A673 (cell line): ENCODE data around the gene FGF14. TPM values are rescaled to one million over a fixed set of nuclear protein-coding genes. Genes with fewer than 3 reads are reported as not detected.

Source experiments
- BruUV-seq: library from RNA; stranded (reverse); fragments of 400-500 nt; replicated peaks from 2 replicates; lab custom pipeline; 2021; lab: Mats Ljungman, UMichigan
- CTCF ChIA-PET: fragments of 300-600 bp; sonication (Branson Sonifier 250); formaldehyde crosslinking; loops from one replicate; lab custom pipeline; 2022; ENCODE audit warnings: antibody characterized with exemption; lab: Charles Lee
- POLR2A ChIA-PET: fragments of 300-600 bp; sonication (Branson Sonifier 250); formaldehyde crosslinking; loops from one replicate; lab custom pipeline; 2022; ENCODE audit warnings: antibody characterized with exemption; ENCODE audit not compliant: low non-redundant PET; lab: Charles Lee
- DNase-seq: peaks from one replicate; pipeline ENCODE4 v3.0.0-alpha.2; 2015; ENCODE audit warnings: low spot score
- H3K27ac ChIP-seq: fragments of 200-600 bp; sonication (generic); 2 replicates; pipeline ENCODE4 v1.5.1; 2016; ENCODE audit warnings: mixed run types, low read depth, mild to moderate bottlenecking, mixed read lengths, antibody characterized with exemption, low read length; ENCODE audit not compliant: poor library complexity, severe bottlenecking
- H3K27me3 ChIP-seq: fragments of 200-600 bp; sonication (generic); replicated peaks from 2 replicates; pipeline ENCODE4 v1.6.1; 2017; ENCODE audit warnings: mixed run types, low read depth, mild to moderate bottlenecking, mixed read lengths, antibody characterized with exemption, low read length; ENCODE audit not compliant: insufficient read depth, poor library complexity
- H3K36me3 ChIP-seq: fragments of 200-600 bp; sonication (generic); 2 replicates; pipeline ENCODE4 v1.6.1; 2016; ENCODE audit warnings: mixed run types, mild to moderate bottlenecking, mixed read lengths, antibody characterized with exemption, low read length; ENCODE audit not compliant: insufficient read depth, poor library complexity, severe bottlenecking
- H3K4me1 ChIP-seq: fragments of 200-600 bp; sonication (generic); 2 replicates; pipeline ENCODE4 v1.6.1; 2017; ENCODE audit warnings: mixed run types, mild to moderate bottlenecking, mixed read lengths, antibody characterized with exemption, low read length; ENCODE audit not compliant: insufficient read depth, poor library complexity, severe bottlenecking
- H3K4me3 ChIP-seq: fragments of 200-600 bp; sonication (generic); 2 replicates; pipeline ENCODE4 v1.5.1; 2016; ENCODE audit warnings: low read depth, mixed run types, mild to moderate bottlenecking, mixed read lengths, low read length; ENCODE audit not compliant: poor library complexity, severe bottlenecking
- H3K9me3 ChIP-seq: fragments of 200-600 bp; sonication (generic); 2 replicates; pipeline ENCODE4 v1.6.1; 2016; ENCODE audit warnings: mixed run types, low read depth, mild to moderate bottlenecking, mixed read lengths, antibody characterized with exemption, low read length; ENCODE audit not compliant: poor library complexity, severe bottlenecking
- CTCF ChIP-seq: fragments of 300-800, 200-600 bp; sonication (generic); conservative IDR thresholded peaks from 2 replicates; pipeline ENCODE4 v1.5.1; 2017; ENCODE audit warnings: low read depth, mild to moderate bottlenecking, antibody characterized with exemption, low read length, moderate library complexity, mixed read lengths
- EZH2 ChIP-seq: fragments of 200-600 bp; sonication (generic); IDR thresholded peaks from 2 replicates; pipeline ENCODE4 v1.6.1; 2017; ENCODE audit warnings: borderline replicate concordance, low read depth, mild to moderate bottlenecking, mixed read lengths, antibody characterized with exemption, low read length; ENCODE audit not compliant: poor library complexity, severe bottlenecking
- intact Hi-C: fragments of 100-400 bp; cut with micrococcal nuclease; formaldehyde crosslinking; loops from one replicate; pipeline ENCODE4 v1.10.0; 2022; ENCODE audit not compliant: unreplicated experiment
- total RNA-seq: library from RNA; stranded (reverse); gene quantifications from 2 replicates; pipeline ENCODE4 v1.2.3, GENCODE V29; 2021

The FGF14 gene
- total RNA-seq, 1 experiment from 2014 or later = 19.7 TPM

GRCh38 chr13:102317593-102317992 is 84.3 kb downstream of the FGF14 start:
- no TSS peak for BruUV-seq
- no peak for DNase-seq
- no peak for TF ChIP-seq EZH2
- no peaks in the 10 kb centered on the region for H3K27me3 ChIP-seq
- ChIA-PET CTCF (no interaction called here), POLR2A (no interaction called here)
- H3K9me3 ChIP-seq = no peaks in the 10 kb centered on the region
- no peak overlapping the region for H3K4me3 ChIP-seq
- intact Hi-C loops = no loop called here
- H3K4me1 ChIP-seq = peaks cover 70% of the 10 kb centered on the region
- no peaks in the 10 kb centered on the region for H3K36me3 ChIP-seq
- peak overlapping the region; percentile 10 for H3K27ac ChIP-seq

DNA sequence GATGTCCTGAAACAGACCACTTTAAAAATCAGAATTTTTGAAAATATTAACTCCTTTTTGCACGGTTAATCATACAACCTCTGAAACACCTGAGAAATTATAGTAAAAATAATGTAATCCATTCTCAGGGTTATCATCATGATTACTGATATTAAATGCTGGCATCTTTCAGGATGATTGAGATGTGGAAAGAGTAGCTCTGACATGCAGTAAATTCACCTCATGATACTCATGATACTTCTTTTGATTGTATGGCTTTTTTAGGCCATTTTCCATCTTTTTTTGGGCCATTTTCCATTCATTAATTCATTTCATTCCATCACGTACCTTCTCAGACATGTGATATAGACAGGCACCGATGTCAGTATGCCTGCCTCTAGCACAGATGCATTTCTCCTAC is 85.1 kb downstream of the FGF14 start:
- ChIA-PET POLR2A (no interaction called here), CTCF (no interaction called here)
- Histone ChIP-seq H3K27ac (no peak overlapping the region), H3K36me3 (no peaks in the 10 kb centered on the region), H3K27me3 (no peaks in the 10 kb centered on the region), H3K9me3 (no peaks in the 10 kb centered on the region), H3K4me3 (no peak overlapping the region), H3K4me1 (peaks cover 70% of the 10 kb centered on the region)
- intact Hi-C loops = no loop called here
- no TSS peak for BruUV-seq
- TF ChIP-seq EZH2 (no peak), CTCF (no peak)
- DNase-seq = no peak

DNA sequence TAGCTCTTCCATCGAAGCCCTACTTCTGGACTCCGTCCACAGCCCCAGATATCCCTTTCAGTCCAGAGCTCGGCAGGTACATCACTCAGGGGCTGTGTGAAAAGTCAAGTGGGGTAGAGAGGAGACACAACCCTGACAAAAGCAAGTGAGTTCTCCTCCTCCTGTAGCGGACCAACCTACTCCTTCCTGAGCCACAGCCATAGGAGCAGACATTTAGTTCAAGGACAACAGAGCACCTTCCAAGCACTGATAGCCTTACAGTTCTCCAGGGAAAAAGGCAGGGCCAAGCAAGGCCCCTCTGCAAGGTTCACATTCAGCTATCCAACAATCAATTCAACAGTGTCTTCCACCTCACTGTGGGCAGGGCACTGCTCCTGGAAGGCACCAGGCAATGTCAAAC is 89.0 kb downstream of the FGF14 start:
- BruUV-seq = no TSS peak
- H3K4me1 ChIP-seq = peaks cover 74% of the 10 kb centered on the region
- CTCF ChIA-PET = no interaction called here
- TF ChIP-seq CTCF = no peak
- no peak for TF ChIP-seq EZH2
- H3K36me3 ChIP-seq = no peaks in the 10 kb centered on the region
- no peak overlapping the region for H3K4me3 ChIP-seq
- H3K27me3 ChIP-seq = no peaks in the 10 kb centered on the region
- H3K27ac ChIP-seq = peak overlapping the region; percentile 60
- intact Hi-C loops = no loop called here
- DNase-seq = no peak
- H3K9me3 ChIP-seq = no peaks in the 10 kb centered on the region
- POLR2A ChIA-PET = no interaction called here

GRCh38 chr13:102311901-102312300 is 89.9 kb downstream of the FGF14 start:
- ChIA-PET POLR2A (no interaction called here), CTCF (no interaction called here)
- H3K27me3 ChIP-seq = no peaks in the 10 kb centered on the region
- no peak overlapping the region for H3K4me3 ChIP-seq
- intact Hi-C loops = no loop called here
- no peaks in the 10 kb centered on the region for H3K9me3 ChIP-seq
- peak overlapping the region; percentile 36 for H3K27ac ChIP-seq
- TF ChIP-seq CTCF (no peak), EZH2 (no peak)
- no TSS peak for BruUV-seq
- H3K4me1 ChIP-seq = peaks cover 68% of the 10 kb centered on the region
- H3K36me3 ChIP-seq = no peaks in the 10 kb centered on the region
- no peak for DNase-seq
